NOMO-1 (cell line): ENCODE results near the gene FOXO3.

Experiments used
- DNase-seq, 2 experiments: peaks; one replicate each; lab custom pipeline; 2025; ENCODE audit not compliant: unreplicated experiment in 2 of 2; lab: John Stamatoyannopoulos, UW

FOXO3 gene

GRCh38 chr6:108594151-108594550 lies 33.4 kb downstream of the FOXO3 start:
- no peak for DNase-seq

GRCh38 chr6:108594640-108595039 lies 33.9 kb downstream of the FOXO3 start:
- no peak for DNase-seq

GRCh38 chr6:108596956-108597355 lies 36.2 kb downstream of the FOXO3 start:
- peak in 1 of 2 experiments; percentile 52 for DNase-seq

- peak in 1 of 2 experiments; percentile 54 for DNase-seq
Observed at GRCh38 chr6:108597572-108598304, 37.0 kb downstream of the FOXO3 start.

GRCh38 chr6:108598305-108598863 lies 37.7 kb downstream of the FOXO3 start:
- no peak for DNase-seq

- DNase-seq: no peak
Observed at GRCh38 chr6:108604156-108604555, 43.4 kb downstream of the FOXO3 start.

GRCh38 chr6:108606250-108606690 lies 45.6 kb downstream of the FOXO3 start:
- DNase-seq: no peak

- DNase-seq: no peak
Observed at GRCh38 chr6:108608453-108609275, 47.9 kb downstream of the FOXO3 start.

- DNase-seq: no peak
Observed at GRCh38 chr6:108609276-108609769, 48.6 kb downstream of the FOXO3 start.

GRCh38 chr6:108610270-108610839 lies 49.6 kb downstream of the FOXO3 start:
- DNase-seq: no peak

GRCh38 chr6:108610957-108611586 lies 50.4 kb downstream of the FOXO3 start:
- no peak for DNase-seq

GRCh38 chr6:108612852-108613251 lies 52.1 kb downstream of the FOXO3 start:
- no peak for DNase-seq

GRCh38 chr6:108616544-108616943 lies 55.8 kb downstream of the FOXO3 start:
- DNase-seq: peak; percentile 29 to 41

- peak; percentile 33 to 72 for DNase-seq
Observed at GRCh38 chr6:108616973-108617372, 56.3 kb downstream of the FOXO3 start.

- no peak for DNase-seq
Observed at GRCh38 chr6:108618623-108619152, 58.0 kb downstream of the FOXO3 start.

GRCh38 chr6:108619431-108620197 lies 58.9 kb downstream of the FOXO3 start:
- DNase-seq: no peak

GRCh38 chr6:108621117-108621516 lies 60.4 kb downstream of the FOXO3 start:
- no peak for DNase-seq

GRCh38 chr6:108622641-108623298 lies 62.1 kb downstream of the FOXO3 start:
- DNase-seq: peak; percentile 65 to 88

- no peak for DNase-seq
Observed at GRCh38 chr6:108623995-108624394, 63.3 kb downstream of the FOXO3 start.
